Anterior cingulate cortex (tissue), 58 donors: Measurements from ENCODE around the gene CD276.
"Not testable (repeated sequence)": the region's sequence is repeated elsewhere in the genome, so short reads cannot be mapped to it uniquely, and the experiment has no call there.

Experiments
- DNase-seq, 58 donors: peaks; one replicate each; lab custom pipeline; 2025; lab: John Stamatoyannopoulos, UW

Gene CD276

GRCh38 chr15:73708691-73709090 is 24.5 kb downstream of the CD276 start:
- no peak for DNase-seq

- no peak for DNase-seq
These were observed 25.1 kb downstream of the CD276 start for GRCh38 chr15:73709241-73709640.

GRCh38 chr15:73709686-73710085 is 25.5 kb downstream of the CD276 start:
- no peak for DNase-seq

GRCh38 chr15:73710321-73710720 is 26.1 kb downstream of the CD276 start:
- DNase-seq, result peak in 1 of 58 donors; percentile 23

- no peak for DNase-seq
These were observed 27.3 kb downstream of the CD276 start for GRCh38 chr15:73711526-73711925.

GRCh38 chr15:73712107-73712506 is 27.9 kb downstream of the CD276 start:
- peak in 8 of 58 donors; percentile 2 to 36 (median 7) for DNase-seq

GRCh38 chr15:73714695-73715301 is 30.6 kb downstream of the CD276 start:
- no peak for DNase-seq

GRCh38 chr15:73715417-73715816 is 31.2 kb downstream of the CD276 start:
- no peak for DNase-seq

- no peak for DNase-seq
These were observed 32.2 kb downstream of the CD276 start for GRCh38 chr15:73716417-73716816.

- no peak for DNase-seq
These were observed 33.0 kb downstream of the CD276 start for GRCh38 chr15:73717206-73717605.

GRCh38 chr15:73717802-73718201 is 33.6 kb downstream of the CD276 start:
- DNase-seq, result no peak

- DNase-seq, result no peak
These were observed 34.5 kb downstream of the CD276 start for GRCh38 chr15:73718694-73719093.

GRCh38 chr15:73722425-73722824 is 38.2 kb downstream of the CD276 start:
- DNase-seq, result no peak

- DNase-seq, result no peak
These were observed 39.0 kb downstream of the CD276 start for GRCh38 chr15:73723191-73723590.

- DNase-seq, result no peak
These were observed 40.0 kb downstream of the CD276 start for GRCh38 chr15:73724212-73724611.

GRCh38 chr15:73727330-73727976 is 43.3 kb downstream of the CD276 start:
- DNase-seq, result no peak

GRCh38 chr15:73732051-73732450 is 47.9 kb downstream of the CD276 start:
- DNase-seq, result not testable (repeated sequence)

- no peak for DNase-seq
These were observed 48.7 kb downstream of the CD276 start for GRCh38 chr15:73732930-73733329.

- DNase-seq, result no peak
These were observed 53.4 kb downstream of the CD276 start for GRCh38 chr15:73737535-73737934.

- no peak for DNase-seq
These were observed 56.2 kb downstream of the CD276 start for GRCh38 chr15:73740152-73741048.

GRCh38 chr15:73741321-73741836 is 57.2 kb downstream of the CD276 start:
- DNase-seq, result no peak
